Lower leg skin (tissue), 4 donors: ENCODE measurements around the gene RPRD1A. TPM values are rescaled to one million over a fixed set of nuclear protein-coding genes. Genes with fewer than 3 reads are reported as not detected.
"Not testable (repeated sequence)": the region's sequence is repeated elsewhere in the genome, so short reads cannot be mapped to it uniquely, and the experiment has no call there.

Experiments
- DNase-seq, 2 donors: peaks; one replicate each; pipeline ENCODE4 v3.0.0-alpha.2; 2019; ENCODE audit warnings: low spot score in 2 of 2
- H3K4me3 ChIP-seq: fragments of 200-600 bp; sonication (generic); 2 replicates; pipeline ENCODE4 v1.5.1; 2017; ENCODE audit warnings: mild to moderate bottlenecking, low read depth; ENCODE audit not compliant: poor library complexity, severe bottlenecking
- POLR2A ChIP-seq, 2 donors: fragments of 450-650 bp; IDR thresholded peaks; one replicate each; pipeline ENCODE4 v1.6.1; 2016 to 2017; ENCODE audit warnings: antibody characterized with exemption in 2 of 2, mild to moderate bottlenecking in 1 of 2, moderate library complexity in 1 of 2
- WGBS, 2 donors: methylation state at CpG; one replicate each; pipeline ENCODE4 v1.1.5; 2018; 5-methylcytosine and 5-hydroxymethylcytosine counted together
- intact Hi-C: fragments of 100-400 bp; cut with DNase I; formaldehyde crosslinking; loops from one replicate; pipeline ENCODE4 v1.15.0; 2023; ENCODE audit warnings: low total_unique reads
- total RNA-seq, 4 donors: library from RNA; depleted of rRNA; stranded (reverse); fragments of >200 nt; gene quantifications; one replicate each; pipeline ENCODE4 v1.1.0, GENCODE V29; 2016
- TF ChIP-seq, protein P1 (sequence below), 3 donors: fragments of 450-650 bp; IDR thresholded peaks; one replicate each; pipeline ENCODE4 v1.5.1; 2016; ENCODE audit warnings: antibody characterized with exemption in 3 of 3, mild to moderate bottlenecking in 3 of 3, moderate library complexity in 2 of 3

The RPRD1A gene
- total RNA-seq, 4 donors from 2014 or later, result 30.1 to 55.9 (median 46.9) TPM

DNA sequence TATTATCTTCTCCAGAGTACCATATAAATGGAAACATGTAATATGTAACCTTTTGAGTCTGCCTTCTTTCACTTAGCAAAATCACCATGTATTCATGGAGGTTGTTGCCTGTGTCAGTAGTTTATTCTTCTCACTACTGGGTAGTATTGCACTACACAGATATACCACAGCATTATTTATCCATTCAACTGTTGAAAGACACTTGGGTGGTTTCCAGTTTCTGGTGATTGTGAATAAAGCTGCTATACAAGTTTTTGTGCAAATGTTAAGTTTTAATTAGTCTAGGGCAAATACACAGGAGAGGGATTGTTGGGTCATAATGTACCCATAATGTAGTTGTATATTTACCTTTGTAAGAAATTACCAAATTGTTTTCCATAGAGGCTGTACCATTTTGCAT lies 29.6 kb upstream of the RPRD1A start:
- H3K4me3 ChIP-seq, result no peak overlapping the region

GRCh38 chr18:36095936-36096519 lies 28.7 kb upstream of the RPRD1A start:
- 16 to 26% methylated on average over 1 of the region's 1 CpG for WGBS, 2 donors
- DNase-seq, result no peak
- no peak overlapping the region for H3K4me3 ChIP-seq
- TF ChIP-seq, protein P1, sequence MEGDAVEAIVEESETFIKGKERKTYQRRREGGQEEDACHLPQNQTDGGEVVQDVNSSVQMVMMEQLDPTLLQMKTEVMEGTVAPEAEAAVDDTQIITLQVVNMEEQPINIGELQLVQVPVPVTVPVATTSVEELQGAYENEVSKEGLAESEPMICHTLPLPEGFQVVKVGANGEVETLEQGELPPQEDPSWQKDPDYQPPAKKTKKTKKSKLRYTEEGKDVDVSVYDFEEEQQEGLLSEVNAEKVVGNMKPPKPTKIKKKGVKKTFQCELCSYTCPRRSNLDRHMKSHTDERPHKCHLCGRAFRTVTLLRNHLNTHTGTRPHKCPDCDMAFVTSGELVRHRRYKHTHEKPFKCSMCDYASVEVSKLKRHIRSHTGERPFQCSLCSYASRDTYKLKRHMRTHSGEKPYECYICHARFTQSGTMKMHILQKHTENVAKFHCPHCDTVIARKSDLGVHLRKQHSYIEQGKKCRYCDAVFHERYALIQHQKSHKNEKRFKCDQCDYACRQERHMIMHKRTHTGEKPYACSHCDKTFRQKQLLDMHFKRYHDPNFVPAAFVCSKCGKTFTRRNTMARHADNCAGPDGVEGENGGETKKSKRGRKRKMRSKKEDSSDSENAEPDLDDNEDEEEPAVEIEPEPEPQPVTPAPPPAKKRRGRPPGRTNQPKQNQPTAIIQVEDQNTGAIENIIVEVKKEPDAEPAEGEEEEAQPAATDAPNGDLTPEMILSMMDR (IDR thresholded peaks at IDR 0.05), result no peak
- no peak for TF ChIP-seq POLR2A (IDR thresholded peaks at IDR 0.05)
- intact Hi-C loops, result loop anchor here (5.0 to 10.0 kb wide), 2 partner anchors 186 to 479 kb away; no protein-coding TSS in a partner anchor

More for the DNA sequence above, 29.6 kb upstream of the RPRD1A start:
- no peak for DNase-seq
- intact Hi-C loops, result loop anchor here (5.0 to 10.0 kb wide), 2 partner anchors 185 to 478 kb away; no protein-coding TSS in a partner anchor
- TF ChIP-seq, protein P1 (IDR thresholded peaks at IDR 0.05), result no peak
- TF ChIP-seq POLR2A (IDR thresholded peaks at IDR 0.05), result no peak

DNA sequence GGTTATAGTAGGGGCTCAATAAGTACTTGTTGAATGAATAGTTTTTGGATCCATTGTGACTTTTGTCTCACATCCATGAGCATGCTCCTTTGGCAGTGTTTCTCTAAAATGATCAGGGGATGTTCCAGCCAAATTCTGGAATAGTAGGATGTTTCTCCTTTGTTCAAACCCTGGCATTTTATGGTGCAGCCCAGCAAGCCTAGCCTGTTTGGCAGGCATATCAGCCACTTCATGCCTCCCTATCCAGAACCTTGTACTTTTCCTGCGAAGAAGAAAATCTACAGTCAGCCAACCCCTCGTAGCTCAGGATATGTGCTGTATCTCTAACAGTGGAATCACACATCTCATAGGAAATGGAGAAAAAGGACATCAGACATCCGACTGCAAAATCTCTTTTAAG lies 27.1 kb upstream of the RPRD1A start:
- no peak for TF ChIP-seq POLR2A (IDR thresholded peaks at IDR 0.05)
- TF ChIP-seq, protein P1 (IDR thresholded peaks at IDR 0.05), result no peak
- no peak overlapping the region for H3K4me3 ChIP-seq
- 52 to 55% methylated on average over 3 of the region's 3 CpGs for WGBS, 2 donors
- DNase-seq, result no peak
- intact Hi-C loops, result loop anchor here (10.0 kb wide), 1 partner anchor 480 kb away; no protein-coding TSS in a partner anchor

GRCh38 chr18:36092116-36092515 lies 24.8 kb upstream of the RPRD1A start:
- WGBS, 2 donors, result 57 to 79% methylated on average over 5 of the region's 5 CpGs
- not testable (repeated sequence) for H3K4me3 ChIP-seq, DNase-seq
- intact Hi-C loops, result loop anchor here (10.0 kb wide), 1 partner anchor 483 kb away; no protein-coding TSS in a partner anchor

DNA sequence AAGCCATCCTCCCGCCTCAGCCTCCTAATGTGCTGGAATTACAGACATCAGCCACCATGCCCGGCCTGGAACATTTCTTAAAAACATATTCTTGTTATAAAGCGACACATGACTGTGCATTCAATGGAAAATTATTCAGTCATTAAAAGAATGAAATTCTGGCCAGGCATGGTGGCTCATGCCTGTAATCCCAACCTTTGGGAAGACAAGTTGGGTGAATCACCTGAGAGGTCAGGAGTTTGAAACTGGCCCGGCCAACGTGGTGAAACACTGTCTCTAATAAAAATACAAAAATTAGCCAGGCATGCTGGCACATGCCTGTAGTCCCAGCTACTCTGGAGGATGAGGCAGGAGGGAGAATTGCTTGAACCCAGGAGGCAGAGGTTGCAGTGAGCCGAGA lies 21.6 kb upstream of the RPRD1A start:
- WGBS, 2 donors, result 63 to 74% methylated on average over 6 of the region's 6 CpGs
- intact Hi-C loops, result no loop called here
- TF ChIP-seq, protein P1 (IDR thresholded peaks at IDR 0.05), result no peak
- TF ChIP-seq POLR2A (IDR thresholded peaks at IDR 0.05), result no peak
- DNase-seq, result no peak
- H3K4me3 ChIP-seq, result no peak overlapping the region

DNA sequence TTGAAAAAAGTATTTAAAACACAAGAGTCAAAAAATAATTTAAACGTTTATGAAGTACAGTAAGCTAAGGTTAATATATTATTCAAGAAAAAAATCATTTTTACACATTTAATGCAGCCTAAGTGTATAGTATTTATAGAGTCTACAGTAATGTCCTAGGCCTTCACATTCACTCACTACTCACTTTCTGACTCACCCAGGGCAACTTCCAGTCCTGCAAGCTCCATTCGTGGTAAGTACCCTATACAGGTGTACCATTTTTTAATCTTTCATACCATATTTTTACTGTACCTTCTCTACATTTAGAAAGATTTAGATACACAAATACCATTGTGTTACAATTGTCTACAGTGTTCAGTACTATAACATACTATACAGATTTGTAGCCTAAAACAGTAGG lies 20.9 kb upstream of the RPRD1A start:
- H3K4me3 ChIP-seq, result no peak overlapping the region
- DNase-seq, result no peak
- intact Hi-C loops, result no loop called here
- WGBS, 2 donors, result 65 to 82% methylated on average over 2 of the region's 2 CpGs
- TF ChIP-seq POLR2A (IDR thresholded peaks at IDR 0.05), result no peak
- TF ChIP-seq, protein P1 (IDR thresholded peaks at IDR 0.05), result no peak
